Measurements from ENCODE around the gene SH3PXD2A. TPM values are rescaled to one million over a fixed set of nuclear protein-coding genes. Genes with fewer than 3 reads are reported as not detected.
"Not testable (repeated sequence)": the region's sequence is repeated elsewhere in the genome, so short reads cannot be mapped to it uniquely, and the experiment has no call there.

The SH3PXD2A gene
- polyA plus RNA-seq, 1 experiment = 50.2 TPM

- no peaks in the 10 kb centered on the region for H3K27me3 ChIP-seq (ENCODE audit: control insufficient read depth, insufficient read depth, low read length)
- TF ChIP-seq CTCF (IDR thresholded peaks at IDR 0.05; ENCODE audit: insufficient read depth, low read depth, low read length) = no peak
- DNase-seq (ENCODE audit: low read depth) = no peak
- POLR2A ChIA-PET = no interaction called here
- no peak overlapping the region for H3K4me3 ChIP-seq (ENCODE audit: low read depth, low read length)
- no peaks in the 10 kb centered on the region for H3K36me3 ChIP-seq (ENCODE audit: control insufficient read depth, insufficient read depth, low read length)
- CTCF ChIA-PET = no interaction called here
Observed at GRCh38 chr10:103845972-103846371, 9.4 kb downstream of the SH3PXD2A start.

GRCh38 chr10:103845346-103845745, 10.0 kb downstream of the SH3PXD2A start:
- DNase-seq (ENCODE audit: low read depth); CTCF ChIA-PET; H3K27me3 ChIP-seq (ENCODE audit: control insufficient read depth, insufficient read depth, low read length); H3K36me3 ChIP-seq (ENCODE audit: control insufficient read depth, insufficient read depth, low read length); POLR2A ChIA-PET; H3K4me3 ChIP-seq (ENCODE audit: low read depth, low read length): not testable (repeated sequence)

- Histone ChIP-seq H3K27me3 (ENCODE audit: control insufficient read depth, insufficient read depth, low read length) (no peaks in the 10 kb centered on the region), H3K4me3 (ENCODE audit: low read depth, low read length) (no peak overlapping the region), H3K36me3 (ENCODE audit: control insufficient read depth, insufficient read depth, low read length) (no peaks in the 10 kb centered on the region)
- peak; percentile 66 for DNase-seq (ENCODE audit: low read depth)
- ChIA-PET POLR2A (no interaction called here), CTCF (interaction anchor here (0.9 to 1.6 kb wide), 4 partner anchors 8 to 129 kb away, joined by 3 to 5 read pairs (median 3); no protein-coding TSS in a partner anchor)
- no peak for TF ChIP-seq CTCF (IDR thresholded peaks at IDR 0.05; ENCODE audit: insufficient read depth, low read depth, low read length)
Observed at GRCh38 chr10:103843854-103844570, 11.4 kb downstream of the SH3PXD2A start.

DNA sequence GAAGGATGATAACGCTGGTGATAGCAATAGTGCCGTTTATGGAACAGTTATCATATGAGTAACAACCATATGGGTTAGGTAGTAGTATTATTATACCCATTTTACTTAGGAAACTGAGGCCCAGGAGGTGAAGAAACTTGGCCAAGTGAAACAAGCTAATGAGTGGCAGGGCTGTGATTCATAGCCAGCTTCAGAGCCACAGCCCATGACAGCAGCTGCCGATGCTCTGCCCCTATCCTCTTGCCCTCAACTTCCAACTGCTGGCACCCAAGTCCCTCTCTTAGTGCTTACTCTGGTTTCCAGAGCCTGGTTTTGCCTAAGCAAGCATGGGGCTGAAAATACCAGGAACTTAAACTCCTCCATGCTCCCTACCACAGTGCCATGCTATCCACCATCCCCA, 12.3 kb downstream of the SH3PXD2A start:
- CTCF ChIA-PET = interaction anchor here (1.0 to 1.6 kb wide), 3 partner anchors 11 to 128 kb away, joined by 3 to 5 read pairs (median 3); no protein-coding TSS in a partner anchor
- no peak for DNase-seq (ENCODE audit: low read depth)
- no peak for TF ChIP-seq CTCF (IDR thresholded peaks at IDR 0.05; ENCODE audit: insufficient read depth, low read depth, low read length)
- Histone ChIP-seq H3K27me3 (ENCODE audit: control insufficient read depth, insufficient read depth, low read length) (no peaks in the 10 kb centered on the region), H3K4me3 (ENCODE audit: low read depth, low read length) (no peak overlapping the region), H3K36me3 (ENCODE audit: control insufficient read depth, insufficient read depth, low read length) (no peaks in the 10 kb centered on the region)
- POLR2A ChIA-PET = interaction anchor here (0.6 kb wide), 1 partner anchor 10 kb away, joined by 5 read pairs; no protein-coding TSS in a partner anchor

- no peak for DNase-seq (ENCODE audit: low read depth)
- no peaks in the 10 kb centered on the region for H3K36me3 ChIP-seq (ENCODE audit: control insufficient read depth, insufficient read depth, low read length)
- ChIA-PET CTCF (interaction anchor here (1.6 kb wide), 1 partner anchor 11 kb away, joined by 5 read pairs; no protein-coding TSS in a partner anchor), POLR2A (no interaction called here)
- no peaks in the 10 kb centered on the region for H3K27me3 ChIP-seq (ENCODE audit: control insufficient read depth, insufficient read depth, low read length)
- H3K4me3 ChIP-seq (ENCODE audit: low read depth, low read length) = no peak overlapping the region
- TF ChIP-seq CTCF (IDR thresholded peaks at IDR 0.05; ENCODE audit: insufficient read depth, low read depth, low read length) = no peak
Observed at GRCh38 chr10:103842605-103843004, 12.8 kb downstream of the SH3PXD2A start.

DNA sequence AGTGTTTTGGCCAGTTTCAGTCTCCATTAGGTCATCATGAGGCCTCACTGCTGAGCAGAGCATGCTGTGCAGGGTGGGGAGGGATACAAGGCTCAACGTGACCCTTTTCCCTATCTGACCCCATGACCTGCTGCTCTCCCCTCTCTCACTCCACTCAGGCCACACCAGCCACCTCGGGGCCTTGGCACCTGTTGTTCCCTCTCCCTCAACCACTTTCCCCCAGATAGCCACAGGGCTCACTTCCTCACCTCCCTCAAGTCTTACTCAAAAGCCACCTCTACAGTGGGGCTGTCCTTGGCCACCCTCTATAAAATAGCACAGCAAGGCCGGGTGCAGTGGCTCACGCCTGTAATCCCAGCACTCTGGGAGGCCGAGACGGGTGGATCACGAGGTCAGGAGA, 13.9 kb downstream of the SH3PXD2A start:
- no peak for TF ChIP-seq CTCF (IDR thresholded peaks at IDR 0.05; ENCODE audit: insufficient read depth, low read depth, low read length)
- Histone ChIP-seq H3K4me3 (ENCODE audit: low read depth, low read length) (no peak overlapping the region), H3K36me3 (ENCODE audit: control insufficient read depth, insufficient read depth, low read length) (no peaks in the 10 kb centered on the region), H3K27me3 (ENCODE audit: control insufficient read depth, insufficient read depth, low read length) (no peaks in the 10 kb centered on the region)
- ChIA-PET POLR2A (no interaction called here), CTCF (no interaction called here)
- no peak for DNase-seq (ENCODE audit: low read depth)

All from BJ (cell line).